Mesenchymal stem cell (in vitro differentiated cells and primary cell): ENCODE data around the gene DACT2.

ENCODE experiments used
- DNase-seq: peaks from one replicate; pipeline ENCODE4 v3.0.0-alpha.2; 2013
- H2AFZ ChIP-seq: one replicate; pipeline ENCODE4 v1.6.1; 2013; ENCODE audit warnings: low read depth, mild to moderate bottlenecking, control low read depth, inconsistent platforms, low read length, moderate library complexity
- H2AK5ac ChIP-seq: 2 replicates; pipeline ENCODE4 v1.6.1; 2013; ENCODE audit warnings: low read length, moderate library complexity, mild to moderate bottlenecking, inconsistent platforms; ENCODE audit not compliant: severe bottlenecking
- H2BK120ac ChIP-seq: one replicate; pipeline ENCODE4 v1.6.1; 2013; ENCODE audit warnings: low read depth, mild to moderate bottlenecking, inconsistent platforms, low read length, moderate library complexity
- H2BK12ac ChIP-seq, 2 experiments: one replicate each; pipeline ENCODE4 v1.6.1; 2013; ENCODE audit warnings: inconsistent platforms in 2 of 2, low read length in 2 of 2, mild to moderate bottlenecking in 2 of 2, moderate library complexity in 2 of 2, control low read depth in 1 of 2
- H2BK15ac ChIP-seq: one replicate; pipeline ENCODE4 v1.6.1; 2013; ENCODE audit warnings: mild to moderate bottlenecking, low read depth, inconsistent platforms; ENCODE audit not compliant: poor library complexity, severe bottlenecking
- H2BK5ac ChIP-seq: 2 replicates; pipeline ENCODE4 v1.6.1; 2013; ENCODE audit warnings: low read depth, mild to moderate bottlenecking, low read length, control low read depth, inconsistent platforms; ENCODE audit not compliant: poor library complexity, severe bottlenecking
- H3K14ac ChIP-seq, 2 experiments: one replicate each; pipeline ENCODE4 v1.6.1; 2013; ENCODE audit warnings: inconsistent platforms in 2 of 2, low read length in 2 of 2, control low read depth in 1 of 2, mild to moderate bottlenecking in 1 of 2, moderate library complexity in 1 of 2
- H3K18ac ChIP-seq, 2 experiments: one replicate each; pipeline ENCODE4 v1.6.1; 2013; ENCODE audit warnings: inconsistent platforms in 2 of 2, low read length in 2 of 2, control low read depth in 1 of 2, low read depth in 1 of 2, mild to moderate bottlenecking in 1 of 2
- H3K23ac ChIP-seq, 2 experiments: one replicate each; pipeline ENCODE4 v1.6.1; 2013; ENCODE audit warnings: inconsistent platforms in 2 of 2, low read length in 2 of 2, mild to moderate bottlenecking in 2 of 2, moderate library complexity in 2 of 2, control low read depth in 1 of 2
- H3K27ac ChIP-seq: 2 replicates; pipeline ENCODE4 v1.5.1; 2013; ENCODE audit warnings: mild to moderate bottlenecking, moderate library complexity, low read length, control low read depth, inconsistent platforms; ENCODE audit not compliant: poor library complexity, severe bottlenecking
- H3K27me3 ChIP-seq, 2 experiments: 2 replicates each; pipeline versions ENCODE4 v1.6.1 to v1.7.0; 2013; ENCODE audit warnings: low read length in 2 of 2, mild to moderate bottlenecking in 2 of 2, moderate library complexity in 2 of 2, control low read depth in 1 of 2, inconsistent platforms in 1 of 2; ENCODE audit not compliant: control insufficient read depth in 1 of 2, insufficient read depth in 1 of 2
- H3K36me3 ChIP-seq, 2 experiments: 2 replicates each; pipeline versions ENCODE4 v1.6.1 to v1.7.0; 2013; ENCODE audit warnings: low read length in 2 of 2, control low read depth in 1 of 2, inconsistent platforms in 1 of 2, low read depth in 1 of 2, mild to moderate bottlenecking in 1 of 2; ENCODE audit not compliant: insufficient read depth in 2 of 2, control insufficient read depth in 1 of 2
- H3K4ac ChIP-seq, 2 experiments: one replicate each; pipeline ENCODE4 v1.6.1; 2013; ENCODE audit warnings: inconsistent platforms in 2 of 2, low read length in 2 of 2, mild to moderate bottlenecking in 2 of 2, moderate library complexity in 2 of 2, control low read depth in 1 of 2, low read depth in 1 of 2
- H3K4me1 ChIP-seq: 2 replicates; pipeline ENCODE4 v1.6.1; 2013; ENCODE audit warnings: low read depth, low read length, control low read depth; ENCODE audit not compliant: control insufficient read depth, insufficient read depth
- H3K4me2 ChIP-seq: 2 replicates; pipeline ENCODE4 v1.6.1; 2013; ENCODE audit warnings: low read length, mild to moderate bottlenecking, inconsistent platforms; ENCODE audit not compliant: poor library complexity, severe bottlenecking
- H3K4me3 ChIP-seq, 2 experiments: 2 replicates each; pipeline versions ENCODE4 v1.5.1 to v1.7.0; 2013; ENCODE audit warnings: low read length in 2 of 2, mild to moderate bottlenecking in 2 of 2, control low read depth in 1 of 2, low read depth in 1 of 2; ENCODE audit not compliant: insufficient read depth in 1 of 2
- H3K79me1 ChIP-seq: replicated peaks from 2 replicates; pipeline ENCODE4 v1.6.1; 2013; ENCODE audit warnings: mild to moderate bottlenecking, control low read depth, low read length, inconsistent platforms; ENCODE audit not compliant: poor library complexity, severe bottlenecking
- H3K9ac ChIP-seq: 2 replicates; pipeline ENCODE4 v1.7.0; 2013; ENCODE audit warnings: mild to moderate bottlenecking, low read length, moderate library complexity
- H3K9me3 ChIP-seq: 2 replicates; pipeline ENCODE4 v1.7.0; 2013; ENCODE audit warnings: mild to moderate bottlenecking, low read length; ENCODE audit not compliant: control insufficient read depth
- H4K8ac ChIP-seq: one replicate; pipeline ENCODE4 v1.6.1; 2013; ENCODE audit warnings: inconsistent platforms, mild to moderate bottlenecking, low read length, moderate library complexity
- H4K91ac ChIP-seq: one replicate; pipeline ENCODE4 v1.6.1; 2013; ENCODE audit warnings: mild to moderate bottlenecking, low read length, inconsistent platforms
- WGBS: methylation state at CpG from one replicate; pipeline ENCODE4 v1.1.7; 2013; ENCODE audit warnings: mixed read lengths; 5-methylcytosine and 5-hydroxymethylcytosine counted together

The DACT2 gene

DNA sequence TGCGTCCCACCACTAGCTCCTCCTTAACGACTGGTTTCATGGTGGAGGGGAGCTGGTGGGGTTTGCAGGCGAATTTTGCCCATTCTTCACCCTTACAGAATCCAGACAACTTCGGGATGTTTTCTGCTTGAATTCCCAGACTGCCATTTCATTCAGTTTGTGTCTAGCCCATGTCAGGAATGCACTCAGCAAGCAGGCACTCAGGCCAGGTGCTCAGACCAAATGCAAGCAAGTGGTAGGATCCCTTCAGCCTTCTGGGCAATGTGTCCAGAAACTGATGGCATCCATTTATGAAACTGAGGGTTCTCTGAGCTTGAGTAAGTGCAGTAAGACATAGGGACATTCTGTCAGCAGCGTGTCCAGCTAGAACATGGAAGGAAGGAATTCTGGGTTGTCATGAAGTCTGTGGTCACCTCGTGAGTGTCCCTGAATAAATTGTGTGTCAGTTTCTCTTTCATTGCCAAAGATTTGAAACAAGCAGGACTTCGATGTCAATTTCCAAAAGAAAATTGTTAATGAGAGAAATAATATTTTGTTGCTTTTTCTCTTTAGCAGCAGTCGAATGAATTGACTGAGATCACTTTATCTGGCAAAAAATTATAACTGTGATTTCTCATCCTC lies 21.8 kb upstream of the DACT2 start:
- Histone ChIP-seq H3K4me2 (no peak overlapping the region), H3K4ac (no peak overlapping the region), H3K14ac (no peak overlapping the region), H2BK12ac (no peak overlapping the region), H3K9ac (no peak overlapping the region), H3K27ac (no peak overlapping the region), H3K36me3 (peaks cover 0 to 4% of the 10 kb centered on the region in 2 experiments), H3K4me3 (no peak overlapping the region), H3K27me3 (peaks cover 30 to 38% of the 10 kb centered on the region in 2 experiments), H2BK120ac (no peak overlapping the region), H4K91ac (no peak overlapping the region), H3K9me3 (no peaks in the 10 kb centered on the region), H2AFZ (no peak overlapping the region), H3K18ac (no peak overlapping the region), H2BK15ac (no peak overlapping the region), H2BK5ac (no peak overlapping the region), H2AK5ac (no peak overlapping the region), H4K8ac (no peak overlapping the region), H3K23ac (no peak overlapping the region), H3K4me1 (no peaks in the 10 kb centered on the region), H3K79me1 (no peaks in the 10 kb centered on the region)
- 73% methylated on average over 7 of the region's 8 CpGs for WGBS
- no peak for DNase-seq

DNA sequence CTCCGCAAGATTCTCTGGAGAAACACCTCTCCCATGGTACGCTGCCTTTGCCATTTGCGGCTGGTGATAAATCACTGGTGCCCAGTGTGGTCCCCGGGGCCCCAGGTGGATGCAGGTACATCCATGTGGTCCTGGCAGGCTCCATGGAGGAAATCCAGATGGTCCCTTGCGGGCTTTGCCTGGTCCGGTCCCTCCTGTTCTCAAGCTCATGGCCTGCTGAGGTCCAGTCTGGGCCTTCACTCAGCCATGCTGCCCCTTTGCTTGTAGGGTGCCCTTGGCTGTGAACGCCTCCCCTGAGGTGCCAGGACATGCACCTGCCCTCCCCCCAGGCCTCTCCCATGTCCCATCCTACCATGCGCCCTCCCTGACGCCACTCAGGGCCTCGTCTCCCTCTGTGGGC lies 21.2 kb upstream of the DACT2 start:
- no peak overlapping the region for H2BK120ac ChIP-seq
- H2BK12ac ChIP-seq, result no peak overlapping the region
- peaks cover 0 to 4% of the 10 kb centered on the region in 2 experiments for H3K36me3 ChIP-seq
- H3K27me3 ChIP-seq, result peaks cover 28 to 38% of the 10 kb centered on the region in 2 experiments
- no peak overlapping the region for H3K4ac ChIP-seq
- H3K27ac ChIP-seq, result no peak overlapping the region
- H3K4me1 ChIP-seq, result no peaks in the 10 kb centered on the region
- WGBS, result 93% methylated on average over 8 of the region's 10 CpGs
- no peak overlapping the region for H3K9ac ChIP-seq
- no peak overlapping the region for H3K4me3 ChIP-seq
- H2BK15ac ChIP-seq, result no peak overlapping the region
- no peak overlapping the region for H4K8ac ChIP-seq
- H3K14ac ChIP-seq, result no peak overlapping the region
- H3K18ac ChIP-seq, result no peak overlapping the region
- no peak overlapping the region for H2AFZ ChIP-seq
- no peak overlapping the region for H2BK5ac ChIP-seq
- H3K4me2 ChIP-seq, result no peak overlapping the region
- no peak overlapping the region for H3K23ac ChIP-seq
- H3K9me3 ChIP-seq, result no peaks in the 10 kb centered on the region
- H2AK5ac ChIP-seq, result no peak overlapping the region
- no peak for DNase-seq
- no peaks in the 10 kb centered on the region for H3K79me1 ChIP-seq
- no peak overlapping the region for H4K91ac ChIP-seq

DNA sequence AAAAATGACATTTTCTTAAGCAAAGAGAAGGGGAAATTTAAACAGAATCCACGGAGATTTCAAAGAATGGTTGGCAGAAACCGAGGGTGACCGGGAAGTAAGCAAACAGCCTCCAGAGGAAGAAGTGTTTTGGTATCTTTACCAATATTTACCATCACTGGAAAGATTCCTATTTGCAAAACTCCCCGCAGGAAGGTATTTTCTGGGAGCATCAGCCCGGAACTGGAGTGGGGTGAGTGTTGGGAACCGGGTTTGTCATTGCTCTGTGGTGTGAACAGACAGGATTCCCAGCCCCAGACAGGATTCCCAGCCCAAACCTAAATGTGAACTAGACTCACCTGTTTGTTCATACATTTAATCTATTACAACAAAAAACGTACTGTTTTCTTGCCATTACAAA lies 19.2 kb upstream of the DACT2 start:
- H3K18ac ChIP-seq, result no peak overlapping the region
- no peak for DNase-seq
- H2BK120ac ChIP-seq, result no peak overlapping the region
- H3K9me3 ChIP-seq, result no peaks in the 10 kb centered on the region
- H4K8ac ChIP-seq, result no peak overlapping the region
- H3K79me1 ChIP-seq, result no peaks in the 10 kb centered on the region
- H2BK12ac ChIP-seq, result no peak overlapping the region
- no peak overlapping the region for H2BK15ac ChIP-seq
- no peak overlapping the region for H3K14ac ChIP-seq
- H3K4me1 ChIP-seq, result no peaks in the 10 kb centered on the region
- H3K23ac ChIP-seq, result no peak overlapping the region
- no peak overlapping the region for H3K4ac ChIP-seq
- H3K27ac ChIP-seq, result no peak overlapping the region
- no peak overlapping the region for H4K91ac ChIP-seq
- no peak overlapping the region for H3K9ac ChIP-seq
- no peak overlapping the region for H2AK5ac ChIP-seq
- peaks cover 0 to 4% of the 10 kb centered on the region in 2 experiments for H3K36me3 ChIP-seq
- no peak overlapping the region for H2AFZ ChIP-seq
- peaks cover 22 to 37% of the 10 kb centered on the region in 2 experiments for H3K27me3 ChIP-seq
- H3K4me2 ChIP-seq, result no peak overlapping the region
- H3K4me3 ChIP-seq, result no peak overlapping the region
- H2BK5ac ChIP-seq, result no peak overlapping the region
- 90% methylated on average over 5 of the region's 7 CpGs for WGBS

DNA sequence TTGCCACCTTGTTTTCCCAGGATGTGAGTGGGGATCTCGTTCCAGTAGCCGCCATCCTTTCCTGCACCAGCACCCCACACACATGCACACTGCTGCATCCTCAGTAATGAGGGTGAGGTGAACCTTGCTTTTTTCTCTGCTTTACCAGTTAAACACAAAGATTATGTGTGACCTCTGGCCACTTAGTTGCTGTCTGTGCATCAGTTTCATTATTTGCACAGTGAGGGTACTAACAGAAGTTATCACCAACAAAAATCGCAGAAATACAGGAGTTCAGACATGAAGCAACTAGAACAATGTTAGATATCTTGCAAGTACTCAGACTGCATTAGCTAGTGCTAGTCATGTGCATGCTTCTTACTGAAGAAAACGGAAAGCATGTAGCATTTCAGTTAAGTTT lies 17.4 kb upstream of the DACT2 start:
- H3K36me3 ChIP-seq, result no peaks in the 10 kb centered on the region
- no peak overlapping the region for H3K4ac ChIP-seq
- no peak overlapping the region for H2BK12ac ChIP-seq
- H3K27ac ChIP-seq, result no peak overlapping the region
- no peak overlapping the region for H3K9ac ChIP-seq
- H3K14ac ChIP-seq, result no peak overlapping the region
- DNase-seq, result no peak
- peaks cover 4 to 29% of the 10 kb centered on the region in 2 experiments for H3K27me3 ChIP-seq
- H4K8ac ChIP-seq, result no peak overlapping the region
- H2AK5ac ChIP-seq, result no peak overlapping the region
- no peaks in the 10 kb centered on the region for H3K4me1 ChIP-seq
- no peak overlapping the region for H2AFZ ChIP-seq
- H3K18ac ChIP-seq, result no peak overlapping the region
- no peaks in the 10 kb centered on the region for H3K79me1 ChIP-seq
- H3K4me2 ChIP-seq, result no peak overlapping the region
- no peak overlapping the region for H4K91ac ChIP-seq
- no peak overlapping the region for H2BK15ac ChIP-seq
- 66% methylated on average over 4 of the region's 4 CpGs for WGBS
- no peaks in the 10 kb centered on the region for H3K9me3 ChIP-seq
- H3K4me3 ChIP-seq, result no peak overlapping the region
- no peak overlapping the region for H2BK120ac ChIP-seq
- no peak overlapping the region for H2BK5ac ChIP-seq
- H3K23ac ChIP-seq, result no peak overlapping the region
